Colonic mucosa (tissue), 4 donors: ENCODE data around the gene DCBLD1. TPM values are rescaled to one million over a fixed set of nuclear protein-coding genes. Genes with fewer than 3 reads are reported as not detected.

Source experiments
- DNase-seq: peaks from one replicate; pipeline ENCODE4 v3.0.0-alpha.2; 2020
- H3K27ac ChIP-seq: fragments of 200-600 bp; one replicate; pipeline ENCODE4 v1.8.0; 2021
- H3K27me3 ChIP-seq: fragments of 200-600 bp; one replicate; pipeline ENCODE4 v1.8.0; 2021
- H3K36me3 ChIP-seq: fragments of 200-600 bp; one replicate; pipeline ENCODE4 v1.8.0; 2021
- H3K4me1 ChIP-seq: fragments of 200-600 bp; one replicate; pipeline ENCODE4 v1.8.0; 2021; ENCODE audit warnings: mild to moderate bottlenecking
- H3K4me3 ChIP-seq: fragments of 200-600 bp; one replicate; pipeline ENCODE4 v1.8.0; 2021
- H3K9ac ChIP-seq, 2 donors: one replicate each; pipeline ENCODE4 v1.7.0; 2013; ENCODE audit warnings: control low read depth in 2 of 2, low read depth in 2 of 2, low read length in 2 of 2
- H3K9me3 ChIP-seq: fragments of 200-600 bp; one replicate; pipeline ENCODE4 v1.8.0; 2021
- CTCF ChIP-seq: fragments of 200-600 bp; IDR thresholded peaks from one replicate; pipeline ENCODE4 v1.8.0; 2022; ENCODE audit warnings: antibody characterized with exemption, mild to moderate bottlenecking
- intact Hi-C: fragments of 100-400 bp; cut with DNase I; formaldehyde crosslinking; loops from one replicate; pipeline ENCODE4 v1.14.1; 2022
- total RNA-seq, 2 donors: library from RNA; stranded (reverse); fragmentation: NEBNext Ultra II Directional in 1 of 2; extraction: Animal tissue kit (Norgen Biotek cat#: 25700) in 1 of 2; gene quantifications; one replicate each; pipeline ENCODE4 v1.2.1, GENCODE V29; 2021
- donor health status: healthy.
- donor health status: DM: no; HTN: no; CAD: no.
- donor health status: DM: no; HTN: no; CAD: no.

DCBLD1 gene
- total RNA-seq, 2 donors from 2014 or later: 16.3 to 17.2 TPM

- Histone ChIP-seq H3K27ac (no peak overlapping the region), H3K27me3 (no peaks in the 10 kb centered on the region), H3K4me1 (no peaks in the 10 kb centered on the region), H3K4me3 (no peak overlapping the region), H3K36me3 (no peaks in the 10 kb centered on the region), H3K9ac (no peak overlapping the region), H3K9me3 (no peaks in the 10 kb centered on the region)
- DNase-seq: no peak
- no peak for TF ChIP-seq CTCF
- intact Hi-C loops: loop anchor here (2.0 to 5.0 kb wide), 2 partner anchors 53 to 106 kb away; no protein-coding TSS in a partner anchor
Observed at GRCh38 chr6:117558818-117559217, 76.3 kb downstream of the DCBLD1 start.

- H3K9me3 ChIP-seq: no peaks in the 10 kb centered on the region
- no peak overlapping the region for H3K9ac ChIP-seq
- intact Hi-C loops: loop anchor here (2.0 to 5.0 kb wide), 2 partner anchors 53 to 106 kb away; no protein-coding TSS in a partner anchor
- no peaks in the 10 kb centered on the region for H3K27me3 ChIP-seq
- no peak overlapping the region for H3K27ac ChIP-seq
- no peaks in the 10 kb centered on the region for H3K4me1 ChIP-seq
- DNase-seq: no peak
- no peak overlapping the region for H3K4me3 ChIP-seq
- TF ChIP-seq CTCF: no peak
- H3K36me3 ChIP-seq: no peaks in the 10 kb centered on the region
Observed at GRCh38 chr6:117559299-117559698, 76.8 kb downstream of the DCBLD1 start.

- intact Hi-C loops: no loop called here
- Histone ChIP-seq H3K27me3 (no peaks in the 10 kb centered on the region), H3K36me3 (no peaks in the 10 kb centered on the region), H3K4me1 (no peaks in the 10 kb centered on the region), H3K4me3 (no peak overlapping the region), H3K9ac (no peak overlapping the region), H3K9me3 (no peaks in the 10 kb centered on the region), H3K27ac (no peak overlapping the region)
- DNase-seq: no peak
- no peak for TF ChIP-seq CTCF
Observed at GRCh38 chr6:117561128-117561527, 78.7 kb downstream of the DCBLD1 start.

- H3K9ac ChIP-seq: no peak overlapping the region
- intact Hi-C loops: no loop called here
- H3K36me3 ChIP-seq: peaks cover 9% of the 10 kb centered on the region
- no peaks in the 10 kb centered on the region for H3K27me3 ChIP-seq
- no peaks in the 10 kb centered on the region for H3K9me3 ChIP-seq
- no peaks in the 10 kb centered on the region for H3K4me1 ChIP-seq
- no peak for DNase-seq
- no peak for TF ChIP-seq CTCF
- no peak overlapping the region for H3K27ac ChIP-seq
- no peak overlapping the region for H3K4me3 ChIP-seq
Observed at GRCh38 chr6:117564681-117565080, 82.2 kb downstream of the DCBLD1 start.

- no peak overlapping the region for H3K4me3 ChIP-seq
- no peaks in the 10 kb centered on the region for H3K4me1 ChIP-seq
- TF ChIP-seq CTCF: no peak
- H3K27me3 ChIP-seq: no peaks in the 10 kb centered on the region
- no peak overlapping the region for H3K27ac ChIP-seq
- no peak for DNase-seq
- peaks cover 9% of the 10 kb centered on the region for H3K36me3 ChIP-seq
- intact Hi-C loops: no loop called here
- no peak overlapping the region for H3K9ac ChIP-seq
- H3K9me3 ChIP-seq: no peaks in the 10 kb centered on the region
Observed at GRCh38 chr6:117568247-117568646, 85.8 kb downstream of the DCBLD1 start.
